LNCAP (cell line): ENCODE measurements around the gene MAPK13.

ENCODE experiments used
- CTCF ChIP-seq: fragments of 450-650 bp; IDR thresholded peaks from 2 replicates; pipeline ENCODE4 v1.5.1; 2017; ENCODE audit warnings: mild to moderate bottlenecking

Gene MAPK13

DNA sequence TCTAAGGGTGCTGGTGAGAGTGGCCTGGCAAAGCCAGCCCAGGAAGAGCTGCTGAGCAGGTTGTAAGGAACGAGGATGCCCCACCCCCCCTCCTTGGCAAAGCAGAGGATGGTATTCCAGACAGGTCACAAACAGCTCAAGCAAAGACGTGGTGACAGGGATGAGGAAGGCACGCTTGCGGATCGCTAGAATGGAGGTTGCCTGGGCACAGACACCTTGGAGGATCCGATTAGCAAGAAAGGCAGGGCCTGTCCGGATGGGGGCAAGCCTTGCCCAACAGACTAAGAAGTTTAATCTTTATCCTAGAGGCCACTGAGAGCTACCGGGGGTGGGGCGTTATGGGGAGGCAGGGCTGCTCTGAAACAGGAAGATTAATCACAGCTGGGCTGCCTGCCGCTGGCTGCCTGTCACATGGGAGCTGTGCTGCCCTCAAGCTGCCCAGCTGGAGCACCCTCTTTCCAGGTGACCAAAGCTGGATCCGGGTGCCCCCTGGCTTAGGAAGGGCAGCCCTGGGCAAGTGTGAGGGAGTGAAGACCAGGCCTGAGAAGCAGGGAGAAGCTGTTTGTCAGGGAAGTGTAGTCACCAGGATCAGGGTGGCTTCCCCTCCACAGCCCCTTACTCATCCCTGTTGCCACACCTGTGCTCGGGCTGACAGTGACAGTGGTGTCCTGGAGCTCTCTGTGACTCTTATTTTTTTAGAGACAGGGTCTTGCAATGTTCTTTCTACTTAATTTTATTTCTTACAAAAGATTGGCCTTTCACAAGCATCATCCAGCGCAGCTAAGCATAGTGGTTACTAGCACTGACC, 9.1 kb upstream of the MAPK13 start:
- TF ChIP-seq CTCF = no peak

- no peak for TF ChIP-seq CTCF
Observed at GRCh38 chr6:36121787-36122494, 8.4 kb upstream of the MAPK13 start.

GRCh38 chr6:36122495-36123269, 7.6 kb upstream of the MAPK13 start:
- TF ChIP-seq CTCF = no peak

GRCh38 chr6:36123270-36124139, 6.8 kb upstream of the MAPK13 start:
- TF ChIP-seq CTCF = peak; percentile 61

DNA sequence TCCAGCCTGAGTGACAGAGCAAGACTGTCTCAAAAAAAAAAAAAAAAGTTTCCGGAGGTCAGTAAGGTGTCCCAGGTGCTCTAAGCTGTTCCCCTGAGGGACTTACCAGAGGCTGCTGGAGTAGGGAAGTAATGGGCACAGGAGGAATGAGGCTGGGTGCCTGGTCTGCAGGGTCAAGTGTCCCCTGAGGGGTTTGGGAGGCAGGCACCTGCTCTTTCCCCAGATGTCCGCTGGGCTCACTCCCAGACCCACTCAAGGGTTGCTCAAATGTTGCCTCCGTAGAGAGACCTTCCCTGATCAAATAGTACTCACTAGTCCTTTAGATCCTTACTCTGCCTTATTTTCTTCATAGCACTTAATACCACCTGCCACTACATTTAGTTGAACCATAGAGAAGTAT, 5.4 kb upstream of the MAPK13 start:
- no peak for TF ChIP-seq CTCF

GRCh38 chr6:36125575-36125974, 4.7 kb upstream of the MAPK13 start:
- no peak for TF ChIP-seq CTCF

- no peak for TF ChIP-seq CTCF
Observed at GRCh38 chr6:36126121-36126520, 4.2 kb upstream of the MAPK13 start.
